ENCODE data around the gene ADAMTSL3.

DNA sequence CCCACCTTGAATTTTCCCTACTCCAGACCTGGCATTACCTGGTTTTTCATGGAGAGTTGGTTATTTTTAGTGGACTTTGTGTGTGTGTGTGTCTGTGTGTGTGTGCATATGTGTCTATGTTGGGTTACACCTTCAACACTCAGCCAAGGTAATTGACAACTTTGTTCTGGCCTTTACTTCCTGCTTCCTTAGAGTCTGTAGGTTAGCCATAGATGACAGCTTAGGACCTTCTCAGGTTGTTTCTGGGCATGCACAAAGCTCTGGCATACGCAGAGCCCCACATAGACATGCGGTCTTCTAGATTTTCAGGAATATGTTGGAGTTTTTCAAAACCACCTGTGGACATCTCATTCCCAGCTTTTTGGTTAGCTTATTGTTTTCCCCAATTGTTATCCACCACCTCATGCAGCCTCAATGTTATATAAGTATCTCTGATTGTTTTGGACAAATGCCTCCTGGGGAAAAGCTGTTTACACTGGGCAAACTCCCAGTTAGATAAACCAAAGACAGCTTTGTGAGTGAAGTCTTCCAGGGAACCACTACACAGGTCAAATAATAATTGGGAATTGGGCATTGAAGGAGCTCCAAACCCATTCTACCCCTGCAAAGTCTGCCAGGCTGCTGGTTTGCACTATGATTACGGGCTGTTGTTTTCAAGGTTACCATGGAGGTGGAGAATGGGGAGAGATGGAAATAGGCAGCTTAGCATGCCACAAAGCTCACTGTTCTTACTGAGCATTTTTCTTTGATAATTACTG, 201.2 kb downstream of the ADAMTSL3 start:
- TF ChIP-seq POLR2A (IDR thresholded peaks at IDR 0.05; ENCODE audit: low read length) (no peak), GATA1 (IDR thresholded peaks at IDR 0.05; ENCODE audit: low read depth, low read length) (no peak)

Measured in erythroblast (primary cell).